Stimulated activated CD8-positive, alpha-beta memory T cell treated with anti-CD3 and anti-CD28 coated beads, Interleukin-15, amount 100 ng/mL, for 4 hours (primary cell): ENCODE measurements around the gene NINL.
"Not testable (repeated sequence)": the region's sequence is repeated elsewhere in the genome, so short reads cannot be mapped to it uniquely, and the experiment has no call there.

Experiments used
- DNase-seq, 2 donors: peaks; one replicate each; pipeline ENCODE4 v3.0.0-alpha.2; 2020; ENCODE audit warnings: low read depth in 2 of 2

NINL gene

GRCh38 chr20:25552977-25553376 is 32.4 kb downstream of the NINL start:
- DNase-seq: no peak

- DNase-seq: no peak
These were observed 33.7 kb downstream of the NINL start for GRCh38 chr20:25551413-25552215.

GRCh38 chr20:25550645-25551337 is 34.5 kb downstream of the NINL start:
- not testable (repeated sequence) for DNase-seq

- DNase-seq: no peak
These were observed 35.4 kb downstream of the NINL start for GRCh38 chr20:25549843-25550477.

GRCh38 chr20:25549172-25549773 is 36.1 kb downstream of the NINL start:
- no peak for DNase-seq

- DNase-seq: no peak
These were observed 36.7 kb downstream of the NINL start for GRCh38 chr20:25548613-25549086.

GRCh38 chr20:25547999-25548398 is 37.3 kb downstream of the NINL start:
- DNase-seq: no peak

- DNase-seq: no peak
These were observed 38.3 kb downstream of the NINL start for GRCh38 chr20:25547063-25547462.

GRCh38 chr20:25546048-25546447 is 39.3 kb downstream of the NINL start:
- DNase-seq: no peak

GRCh38 chr20:25545171-25545570 is 40.2 kb downstream of the NINL start:
- no peak for DNase-seq

- DNase-seq: no peak
These were observed 40.6 kb downstream of the NINL start for GRCh38 chr20:25544734-25545133.

GRCh38 chr20:25544311-25544710 is 41.0 kb downstream of the NINL start:
- no peak for DNase-seq

- DNase-seq: no peak
These were observed 42.3 kb downstream of the NINL start for GRCh38 chr20:25543068-25543467.

GRCh38 chr20:25541676-25542075 is 43.7 kb downstream of the NINL start:
- no peak for DNase-seq

- no peak for DNase-seq
These were observed 45.3 kb downstream of the NINL start for GRCh38 chr20:25539742-25540672.

GRCh38 chr20:25538838-25539665 is 46.3 kb downstream of the NINL start:
- no peak for DNase-seq

- DNase-seq: no peak
These were observed 47.4 kb downstream of the NINL start for GRCh38 chr20:25537890-25538289.

GRCh38 chr20:25535762-25536161 is 49.6 kb downstream of the NINL start:
- no peak for DNase-seq

- no peak for DNase-seq
These were observed 50.5 kb downstream of the NINL start for GRCh38 chr20:25534845-25535244.
